SW 1271 (cell line): ENCODE results near the gene KIF23.

ENCODE experiments used
- DNase-seq, 2 experiments: peaks; one replicate each; lab custom pipeline; 2025; lab: John Stamatoyannopoulos, UW

KIF23 gene

GRCh38 chr15:69491038-69491505, 76.9 kb downstream of the KIF23 start:
- DNase-seq = no peak

- DNase-seq = no peak
Observed at GRCh38 chr15:69493406-69493805, 79.3 kb downstream of the KIF23 start.

GRCh38 chr15:69496001-69496400, 81.9 kb downstream of the KIF23 start:
- DNase-seq = no peak

GRCh38 chr15:69497076-69497475, 82.9 kb downstream of the KIF23 start:
- no peak for DNase-seq

GRCh38 chr15:69497667-69498066, 83.5 kb downstream of the KIF23 start:
- DNase-seq = no peak
